GM20000 (cell line): Measurements from ENCODE around the gene DOK3.
"Not testable (repeated sequence)": the region's sequence is repeated elsewhere in the genome, so short reads cannot be mapped to it uniquely, and the experiment has no call there.

ENCODE experiments used
- DNase-seq: peaks from one replicate; pipeline ENCODE4 v3.0.0; 2012; ENCODE audit warnings: low spot score
- CTCF ChIP-seq: IDR thresholded peaks from 2 replicates; pipeline ENCODE4 v1.5.1; 2012; ENCODE audit warnings: mild to moderate bottlenecking, control low read depth; ENCODE audit errors: extremely low read depth, missing control alignments

The DOK3 gene

GRCh38 chr5:177490992-177491391, 18.6 kb downstream of the DOK3 start:
- DNase-seq, result no peak
- no peak for TF ChIP-seq CTCF

GRCh38 chr5:177490311-177490991, 19.2 kb downstream of the DOK3 start:
- TF ChIP-seq CTCF, result no peak
- no peak for DNase-seq

- TF ChIP-seq CTCF, result no peak
- no peak for DNase-seq
These were observed 20.4 kb downstream of the DOK3 start for GRCh38 chr5:177489119-177489716.

GRCh38 chr5:177487975-177488374, 21.7 kb downstream of the DOK3 start:
- TF ChIP-seq CTCF, result no peak

GRCh38 chr5:177487144-177487543, 22.5 kb downstream of the DOK3 start:
- no peak for TF ChIP-seq CTCF
- no peak for DNase-seq

More at GRCh38 chr5:177487975-177488374, 21.7 kb downstream of the DOK3 start:
- DNase-seq, result no peak

- TF ChIP-seq CTCF, result no peak
- DNase-seq, result no peak
These were observed 23.4 kb downstream of the DOK3 start for GRCh38 chr5:177486256-177486655.

- not testable (repeated sequence) for DNase-seq
These were observed 23.9 kb downstream of the DOK3 start for GRCh38 chr5:177485753-177486152.
